IPS-NIHi11 (cell line): ENCODE data around the gene BCR.

Experiments
- DNase-seq: peaks from one replicate; pipeline ENCODE4 v3.0.0; 2012; ENCODE audit warnings: mixed read lengths, low spot score

BCR gene

DNA sequence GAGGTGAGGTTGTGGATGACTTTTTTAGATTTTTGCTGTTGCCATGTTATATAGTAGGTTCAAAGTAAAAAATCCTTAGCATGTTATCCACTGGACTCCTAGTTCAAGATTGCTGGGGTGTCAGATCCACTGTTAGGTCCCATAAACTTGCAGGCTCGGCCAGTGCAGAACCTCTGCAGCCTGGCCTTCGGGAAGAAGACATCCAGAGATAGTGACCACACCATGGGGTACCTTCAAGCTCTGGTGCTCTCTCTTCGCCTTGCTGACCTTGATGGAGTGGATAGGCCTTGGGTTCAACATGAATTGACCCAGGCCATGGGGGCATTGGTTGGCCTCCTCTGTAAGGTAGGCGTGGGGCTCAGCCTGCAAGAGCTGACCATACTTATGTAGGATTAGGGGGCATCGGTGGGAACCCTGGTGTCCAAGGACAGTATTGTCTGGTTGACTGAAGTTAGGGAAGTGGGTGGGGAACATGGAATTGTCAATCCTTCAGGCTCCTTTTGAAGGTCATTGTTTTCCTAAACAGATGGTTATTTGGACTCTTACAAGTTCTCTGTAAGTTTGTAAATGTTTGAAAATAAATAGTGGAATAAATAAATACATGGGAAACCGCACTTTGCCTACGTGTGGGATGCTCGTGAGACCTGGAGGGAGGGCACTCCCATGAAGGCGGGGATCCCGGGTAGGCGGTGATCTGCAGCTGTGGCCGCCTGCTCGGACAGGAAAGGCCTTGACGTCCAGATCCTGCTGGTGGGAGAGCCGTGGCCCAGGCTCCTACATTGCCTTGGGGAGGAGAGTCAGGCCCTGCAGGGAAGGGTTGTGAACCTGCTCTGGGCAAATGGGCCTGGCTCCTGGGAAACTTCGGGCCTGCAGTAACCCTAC lies 37.1 kb downstream of the BCR start:
- DNase-seq: no peak

DNA sequence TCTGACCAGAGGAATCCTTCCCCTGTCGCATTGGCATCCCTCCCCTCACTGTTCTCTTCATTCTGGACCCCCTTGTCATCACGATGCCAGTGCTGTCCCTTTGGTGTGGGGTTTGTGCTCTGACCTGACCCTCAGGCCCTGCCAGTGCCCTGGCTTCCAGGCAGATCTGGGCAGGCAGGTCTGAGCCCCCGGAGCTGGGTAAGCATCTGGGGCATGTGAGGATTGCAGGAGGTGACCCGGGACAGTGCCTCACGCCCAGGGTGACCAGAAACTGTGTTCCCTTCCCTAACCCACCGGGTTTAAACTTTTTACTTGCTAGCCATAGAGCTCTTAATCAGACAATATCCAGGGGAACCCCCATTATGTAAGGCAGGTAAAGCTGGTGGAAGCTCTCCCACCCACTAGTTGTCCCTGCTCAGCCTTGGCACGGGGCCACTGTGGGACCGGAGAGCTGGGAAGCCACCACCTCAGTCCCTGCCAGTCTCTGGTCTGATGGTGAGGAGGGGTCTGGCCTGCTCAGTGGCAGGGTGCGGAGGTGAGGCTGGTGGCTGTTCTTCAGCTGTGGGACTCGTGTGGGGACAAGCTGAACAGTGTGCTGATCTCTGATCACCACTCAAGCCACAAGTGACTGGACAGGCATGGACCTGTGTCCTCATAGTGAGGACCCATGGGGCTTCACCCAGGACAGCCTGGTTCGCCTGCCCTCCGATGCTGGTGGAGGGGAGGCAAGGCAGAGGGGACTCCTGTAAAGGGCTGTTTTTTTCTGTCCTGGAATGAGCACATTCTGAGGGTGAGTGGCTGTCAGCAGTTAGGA lies 38.0 kb downstream of the BCR start:
- no peak for DNase-seq

DNA sequence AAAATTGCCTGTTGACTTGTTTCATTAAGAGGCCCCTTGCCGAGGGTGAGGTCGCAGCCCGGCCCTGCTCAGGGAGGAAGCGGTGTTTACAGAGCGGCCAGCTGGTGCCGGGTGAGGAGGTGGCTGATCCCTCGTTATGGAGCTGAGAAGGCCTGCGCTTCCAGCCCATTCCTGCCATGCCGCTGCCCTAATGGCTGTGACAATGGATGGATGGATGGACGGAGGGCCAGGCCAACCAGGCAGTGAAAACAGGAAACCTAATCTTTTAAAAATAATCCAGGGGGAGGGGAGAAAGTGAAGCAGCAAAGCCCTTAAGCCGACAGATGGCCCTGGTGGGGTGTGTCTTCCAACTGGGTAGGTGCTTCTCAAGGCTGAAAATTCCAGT lies 38.5 kb downstream of the BCR start:
- peak; percentile 57 for DNase-seq

- DNase-seq: no peak
Measured at GRCh38 chr22:23219317-23219716, 39.0 kb downstream of the BCR start.

DNA sequence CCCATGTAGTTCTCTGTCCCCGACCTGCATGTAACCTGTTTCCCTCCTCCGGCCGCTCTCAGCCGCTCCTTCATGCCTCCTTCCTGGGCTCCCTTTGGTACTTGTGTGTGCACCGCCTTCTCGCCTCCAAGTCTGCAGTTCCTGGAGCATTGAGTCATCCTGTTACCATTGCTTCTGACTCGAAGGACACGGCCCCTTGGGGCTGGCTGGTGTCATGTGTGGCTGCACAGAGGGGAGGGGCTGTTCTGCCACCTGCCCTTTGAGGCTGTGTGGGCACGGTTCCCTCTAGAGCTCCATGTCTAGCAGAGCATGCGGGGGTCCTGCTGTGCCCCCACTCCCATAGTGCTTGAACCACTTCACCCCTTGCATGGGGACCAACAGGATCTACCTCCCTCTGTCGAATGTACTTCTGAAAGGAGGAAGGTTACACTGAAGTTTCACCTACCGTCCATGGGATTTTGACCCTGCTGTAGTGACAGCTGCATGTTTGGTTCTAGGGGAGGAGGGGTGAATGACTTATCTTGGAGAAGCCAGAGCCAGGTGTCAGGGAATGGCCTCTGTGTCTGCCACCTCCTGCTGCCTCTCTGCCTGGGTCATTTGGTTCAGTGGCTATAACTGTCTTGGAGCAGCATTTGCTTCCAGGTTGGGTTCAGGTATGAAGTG lies 39.6 kb downstream of the BCR start:
- no peak for DNase-seq

DNA sequence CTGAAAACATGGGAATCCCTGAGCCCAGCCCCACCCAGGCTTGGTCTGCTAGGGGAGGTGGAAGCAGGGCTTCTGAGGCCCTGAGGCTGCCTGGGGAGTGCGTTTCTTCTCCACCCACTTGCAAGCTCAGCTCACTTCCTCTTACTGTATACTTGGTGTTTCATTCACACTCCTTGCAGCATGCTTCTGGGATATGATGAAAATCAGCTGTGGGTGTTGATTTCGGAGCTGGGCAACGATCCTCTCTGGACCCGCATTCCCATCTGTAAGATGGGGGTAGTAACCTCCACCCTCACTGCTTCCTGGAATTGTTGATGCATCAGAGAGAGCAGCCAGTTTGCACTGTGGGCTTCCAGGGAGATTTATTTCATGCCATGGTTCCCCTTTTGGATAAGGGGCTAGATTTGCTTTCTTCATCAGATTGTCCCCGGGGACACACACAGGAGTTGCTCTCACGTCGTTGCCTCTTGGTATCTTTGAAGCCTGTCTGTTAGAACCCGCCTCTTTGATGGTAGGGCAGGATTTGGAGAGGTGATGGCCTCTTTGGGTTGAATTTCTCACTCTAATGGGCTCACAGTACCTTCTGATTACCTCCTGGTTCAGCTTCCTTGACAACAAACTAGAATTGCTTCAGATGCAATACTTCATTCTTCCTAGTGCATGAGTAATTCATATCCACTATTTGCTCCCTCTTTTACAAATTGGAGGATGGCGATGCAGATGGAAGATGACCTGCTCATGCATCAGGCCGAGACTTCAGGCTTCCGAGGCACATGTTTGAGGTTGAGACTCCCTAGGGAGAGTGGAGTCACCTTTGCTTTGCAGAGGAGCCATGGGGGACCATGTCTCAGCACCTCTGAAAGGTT lies 40.4 kb downstream of the BCR start:
- DNase-seq: no peak

DNA sequence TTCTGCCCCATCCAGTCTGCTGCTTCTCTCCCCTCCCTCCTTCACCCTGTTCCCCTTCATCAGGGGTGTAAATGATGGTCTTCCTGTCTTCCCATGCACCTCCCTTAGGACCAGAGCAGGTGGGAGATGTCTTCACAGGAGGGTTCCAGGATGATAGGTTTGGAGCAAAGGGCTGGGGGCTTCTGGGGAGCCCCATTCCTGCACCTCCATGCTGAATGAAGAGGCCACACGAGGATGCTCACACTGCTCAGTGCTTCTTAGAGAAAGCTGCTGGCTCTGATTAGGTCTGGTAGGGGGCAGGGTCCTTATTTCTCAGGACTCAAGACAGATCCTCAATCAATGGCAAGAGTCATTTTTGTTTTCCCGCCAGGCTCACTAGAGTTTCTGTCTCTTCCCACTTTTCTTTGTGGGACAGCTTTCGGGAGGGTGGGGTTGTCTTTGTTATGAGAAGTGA lies 41.1 kb downstream of the BCR start:
- no peak for DNase-seq

- no peak for DNase-seq
Measured at GRCh38 chr22:23222033-23222792, 41.9 kb downstream of the BCR start.

GRCh38 chr22:23222793-23223568 lies 42.7 kb downstream of the BCR start:
- no peak for DNase-seq

DNA sequence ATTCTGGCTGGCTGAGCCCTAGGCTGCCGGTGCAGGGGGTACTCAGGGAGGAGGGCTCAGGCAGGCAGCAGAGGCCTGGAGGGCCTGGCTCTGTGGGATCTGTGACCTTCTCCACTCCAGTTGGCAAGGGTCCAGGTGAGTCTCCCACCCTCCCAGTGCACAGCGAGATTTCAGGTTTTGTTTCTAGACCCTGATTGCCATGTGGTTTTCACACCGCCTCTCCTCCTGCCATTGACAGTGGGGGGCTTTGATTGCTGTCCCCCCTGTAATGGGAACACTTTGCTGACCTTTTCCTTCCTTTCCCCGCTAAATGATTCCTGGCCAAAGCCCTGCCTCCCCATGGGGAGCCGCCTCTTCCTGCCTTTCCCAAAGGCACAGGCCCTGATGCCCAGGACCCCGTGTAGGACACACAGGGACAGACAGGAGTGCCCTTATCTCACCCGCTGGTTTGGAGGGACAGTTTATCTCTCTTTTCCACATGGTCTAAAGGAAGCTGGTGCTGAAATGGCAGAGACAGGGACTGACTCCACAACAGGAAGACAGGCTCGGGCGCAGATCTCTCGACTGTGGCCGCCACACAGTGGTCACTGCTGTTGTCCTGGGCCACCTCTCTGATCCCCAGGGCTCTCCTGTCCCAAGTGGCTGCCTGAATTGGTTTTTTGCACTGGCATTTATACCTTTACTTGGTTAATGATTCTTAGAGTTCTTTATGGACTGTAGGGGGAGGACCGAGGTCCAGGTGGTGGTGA lies 43.4 kb downstream of the BCR start:
- DNase-seq: no peak

DNA sequence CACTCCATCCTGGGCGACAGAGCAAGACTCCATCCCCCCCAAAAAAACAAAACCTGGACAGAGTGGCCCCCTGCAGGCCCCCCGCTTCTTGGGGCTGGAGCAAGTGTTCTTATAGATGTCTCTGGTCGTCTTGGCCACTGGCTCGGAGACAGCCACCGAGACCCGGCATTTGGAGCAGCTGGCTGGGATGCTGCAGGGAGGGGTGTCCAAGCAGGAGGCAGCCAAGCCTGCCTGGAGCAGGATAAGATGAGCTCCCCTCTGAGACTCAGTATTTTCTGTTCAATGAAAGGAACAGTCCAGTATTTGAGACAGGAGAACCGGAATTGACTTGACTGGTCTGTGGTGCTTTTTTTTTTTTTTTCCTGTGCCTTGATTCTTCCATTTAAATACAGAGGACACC lies 44.5 kb downstream of the BCR start:
- DNase-seq: no peak

DNA sequence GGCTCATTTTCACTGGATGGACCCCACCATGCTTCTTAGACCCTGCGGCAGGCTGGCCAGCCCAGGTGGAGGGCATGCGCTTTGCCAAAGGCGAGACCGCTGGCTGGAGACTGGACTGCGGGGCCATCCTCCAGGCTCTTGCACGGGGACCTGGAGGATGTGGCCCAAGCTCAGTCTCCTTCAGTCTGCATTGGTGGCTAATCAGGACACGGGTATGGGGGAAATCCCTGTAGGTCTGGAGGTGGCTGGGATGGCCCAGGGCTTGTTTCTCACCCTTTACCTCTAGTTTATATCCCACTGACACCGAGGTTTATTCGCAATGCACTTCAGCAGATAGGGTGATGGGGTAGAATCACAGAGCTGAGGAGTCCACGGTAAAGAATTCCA lies 45.0 kb downstream of the BCR start:
- no peak for DNase-seq

DNA sequence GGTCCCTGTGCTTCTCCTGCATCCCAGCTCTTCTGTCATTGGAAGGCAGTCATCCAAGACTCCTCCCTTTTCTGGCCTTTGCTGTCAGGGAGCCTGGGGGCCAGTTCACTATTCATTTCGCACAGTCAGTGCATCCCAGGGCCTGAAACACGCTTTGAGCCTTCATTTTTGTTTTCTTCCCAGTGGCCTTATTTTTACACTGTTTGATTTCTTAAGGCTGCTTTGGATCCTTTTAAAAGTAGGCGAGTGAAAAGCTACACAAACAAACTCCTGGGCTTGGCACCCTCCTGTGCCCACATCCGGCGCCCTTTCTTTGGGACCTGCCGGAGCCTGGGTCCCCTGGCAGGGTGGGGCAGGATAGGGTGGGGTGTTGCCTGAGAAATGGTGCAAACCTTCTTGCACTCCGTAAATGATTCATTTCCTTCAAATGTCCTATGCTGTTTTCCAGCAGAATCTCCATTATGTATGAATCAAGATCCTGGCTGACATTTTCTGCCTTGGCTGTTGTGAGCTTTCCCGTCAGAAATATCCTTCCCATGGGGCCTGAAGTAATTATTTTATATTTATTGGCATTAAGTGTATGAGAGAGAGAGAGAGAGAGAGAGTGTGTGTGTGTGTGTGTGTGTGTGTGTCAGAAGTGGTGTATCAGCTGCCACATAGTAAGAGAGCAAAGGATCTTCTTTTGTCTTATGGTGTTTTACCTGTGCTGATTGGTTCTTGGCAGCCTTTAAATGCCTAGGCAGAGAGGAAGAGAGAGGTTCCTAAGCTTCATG lies 45.6 kb downstream of the BCR start:
- DNase-seq: no peak

GRCh38 chr22:23226497-23226850 lies 46.2 kb downstream of the BCR start:
- no peak for DNase-seq

- no peak for DNase-seq
Measured at GRCh38 chr22:23227380-23227779, 47.1 kb downstream of the BCR start.

DNA sequence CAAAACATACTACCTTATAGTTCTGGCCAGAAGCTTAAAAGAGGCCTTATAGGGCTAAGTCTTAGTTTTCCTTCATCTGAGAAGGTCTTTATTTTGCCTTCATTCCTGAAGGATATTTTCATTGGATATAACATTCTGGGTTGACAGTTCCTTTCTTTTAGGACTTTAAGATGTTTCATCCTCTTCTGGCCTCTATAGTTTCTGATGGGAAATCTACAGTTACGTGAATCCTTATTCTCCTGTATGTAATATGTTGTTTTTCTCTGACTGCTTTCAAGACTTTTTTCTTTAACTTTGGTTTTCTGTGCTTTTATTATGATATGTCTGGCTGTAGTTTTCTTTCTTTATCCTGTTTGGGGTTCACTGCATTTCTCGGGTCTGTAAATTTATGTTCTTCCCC lies 48.2 kb downstream of the BCR start:
- no peak for DNase-seq

- DNase-seq: no peak
Measured at GRCh38 chr22:23229646-23230045, 49.3 kb downstream of the BCR start.

DNA sequence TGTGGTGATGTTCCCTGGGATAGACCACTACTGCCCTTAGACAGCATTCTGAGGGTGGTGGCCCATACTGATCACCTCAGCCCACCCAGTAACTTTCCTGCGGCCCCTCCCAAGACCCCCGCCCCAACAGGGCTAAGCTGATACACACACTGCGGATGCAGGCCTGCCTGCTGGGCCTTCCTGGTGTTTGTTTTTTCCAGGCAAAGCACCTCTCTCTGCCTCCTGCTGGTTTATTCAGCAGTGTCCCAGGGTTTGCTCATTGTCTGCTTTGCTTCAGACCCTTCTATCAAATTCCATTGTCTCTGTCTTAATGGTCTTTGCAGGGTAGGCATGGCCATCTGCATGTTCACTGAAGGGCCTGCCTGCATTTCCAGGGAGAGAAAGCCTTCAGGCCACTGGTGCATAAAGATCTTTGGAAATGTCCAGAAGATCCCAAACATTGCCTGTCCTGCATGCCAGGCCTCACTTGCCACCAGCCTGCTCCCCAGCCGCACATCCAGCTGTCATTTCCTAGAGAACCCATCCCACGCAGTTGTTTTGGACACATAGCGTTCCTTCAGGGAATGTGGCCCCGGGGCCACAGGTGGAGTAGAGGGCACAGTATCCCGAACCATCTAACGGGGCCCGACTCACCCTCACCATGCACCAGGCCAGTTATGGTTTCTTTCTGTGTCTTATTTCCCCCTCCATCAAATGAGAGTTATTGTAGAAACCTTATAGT lies 50.2 kb downstream of the BCR start:
- peak; percentile 58 for DNase-seq
